ENCODE measurements around the gene P4HA3. TPM values are rescaled to one million over a fixed set of nuclear protein-coding genes. Genes with fewer than 3 reads are reported as not detected.

The P4HA3 gene
- total RNA-seq, 1 experiment from 2014 or later, result 0.91 TPM

DNA sequence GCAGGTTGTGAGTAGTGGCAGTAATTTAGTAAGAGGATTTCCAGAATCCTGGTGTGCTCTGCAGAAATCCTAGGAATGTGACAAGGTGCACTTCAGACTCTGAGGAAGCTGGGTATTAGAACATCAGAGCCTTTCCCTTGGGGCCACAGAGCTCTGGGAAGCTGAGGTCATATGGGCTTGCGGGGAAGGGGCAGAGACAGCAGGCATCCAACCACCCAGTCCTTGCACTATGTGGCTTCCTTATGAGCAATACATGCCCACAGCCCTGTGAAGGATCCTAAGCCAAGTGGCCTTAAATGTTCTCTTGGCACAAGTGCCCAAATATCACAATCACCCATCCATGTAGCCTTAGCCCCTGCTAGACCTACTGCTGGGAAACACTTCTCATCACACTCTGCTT is 46.2 kb downstream of the P4HA3 start:
- Histone ChIP-seq H3K27ac (ENCODE audit: low read depth, low read length) (no peak overlapping the region), H3K9ac (ENCODE audit: low read length) (no peak overlapping the region), H4K20me1 (ENCODE audit: insufficient read depth) (no peaks in the 10 kb centered on the region), H3K79me2 (ENCODE audit: insufficient read depth, low read length) (no peaks in the 10 kb centered on the region), H3K4me3 (replicated peaks in 1 of 2; ENCODE audit: low read depth in 1 of 2, low read length in 2 of 2) (no peak overlapping the region), H3K36me3 (ENCODE audit: control insufficient read depth in 1 of 2, insufficient read depth in 2 of 2, low read length in 2 of 2) (no peaks in the 10 kb centered on the region), H3K9me3 (ENCODE audit: control insufficient read depth in 1 of 2, insufficient read depth in 1 of 2, low read depth in 1 of 2, low read length in 2 of 2) (0 out of 4 replicates have a peak, but pooled peaks cover 0 to 4% of the 10 kb centered on the region in 2 experiments), H3K4me1 (ENCODE audit: control insufficient read depth in 1 of 2, insufficient read depth in 2 of 2, low read length in 2 of 2) (no peaks in the 10 kb centered on the region), H2AFZ (ENCODE audit: low read depth, low read length, poor library complexity, severe bottlenecking) (no peak overlapping the region), H3K9me2 (ENCODE audit: insufficient read depth) (no peaks in the 10 kb centered on the region), H3K27me3 (ENCODE audit: insufficient read depth, low read length) (no peaks in the 10 kb centered on the region), H3K4me2 (ENCODE audit: low read length) (no peak overlapping the region)
- no TSS peak for BruUV-seq (replicated peaks)
- ChIA-PET POLR2A (no interaction called here), RAD21 (ENCODE audit: low non-redundant PET in 1 of 2, low total read pairs in 2 of 2, uncharacterized antibody in 2 of 2, unreplicated experiment in 2 of 2) (no interaction called here), CTCF (interaction anchor here (1.1 kb wide), 1 partner anchor 10 kb away, joined by 3 read pairs; no protein-coding TSS in a partner anchor)
- intact Hi-C loops (cut with micrococcal nuclease), result no loop called here
- DNase-seq (ENCODE audit: low read depth, low spot score) (no peak), ATAC-seq (no peak)
- TF ChIP-seq JUND (IDR thresholded peaks at IDR 0.05) (no peak), EZH2phosphoT487 (IDR thresholded peaks at IDR 0.05; ENCODE audit: borderline replicate concordance) (no peak), SIN3A (IDR thresholded peaks at IDR 0.05; ENCODE audit: low read depth) (no peak), SP1 (IDR thresholded peaks at IDR 0.05; ENCODE audit: low read depth) (no peak), ZFX (IDR thresholded peaks at IDR 0.05) (no peak), TCF7L2 (IDR thresholded peaks at IDR 0.05; ENCODE audit: borderline replicate concordance, extremely low read depth, insufficient read depth, insufficient read length) (no peak), ZBTB33 (IDR thresholded peaks at IDR 0.05; ENCODE audit: extremely low read depth, insufficient replicate concordance, low read length) (no peak)

- H3K4me3 ChIP-seq (replicated peaks in 1 of 2; ENCODE audit: low read depth in 1 of 2, low read length in 2 of 2), result no peak overlapping the region
- no peak for ATAC-seq
- H3K9me3 ChIP-seq (ENCODE audit: control insufficient read depth in 1 of 2, insufficient read depth in 1 of 2, low read depth in 1 of 2, low read length in 2 of 2), result 0 out of 4 replicates have a peak, but pooled peaks cover 0 to 4% of the 10 kb centered on the region in 2 experiments
- no peaks in the 10 kb centered on the region for H3K4me1 ChIP-seq (ENCODE audit: control insufficient read depth in 1 of 2, insufficient read depth in 2 of 2, low read length in 2 of 2)
- DNase-seq (ENCODE audit: low read depth, low spot score), result no peak
- no peaks in the 10 kb centered on the region for H3K9me2 ChIP-seq (ENCODE audit: insufficient read depth)
- CTCF ChIA-PET, result no interaction called here
- H3K27me3 ChIP-seq (ENCODE audit: insufficient read depth, low read length), result no peaks in the 10 kb centered on the region
- RAD21 ChIA-PET (ENCODE audit: low non-redundant PET in 1 of 2, low total read pairs in 2 of 2, uncharacterized antibody in 2 of 2, unreplicated experiment in 2 of 2), result no interaction called here
- BruUV-seq (replicated peaks), result no TSS peak
- H2AFZ ChIP-seq (ENCODE audit: low read depth, low read length, poor library complexity, severe bottlenecking), result no peak overlapping the region
- H3K9ac ChIP-seq (ENCODE audit: low read length), result no peak overlapping the region
- TF ChIP-seq EZH2 (IDR thresholded peaks at IDR 0.05) (no peak), MAX (IDR thresholded peaks at IDR 0.05) (no peak), ATF3 (IDR thresholded peaks at IDR 0.05) (no peak), ZNF274 (IDR thresholded peaks at IDR 0.05; ENCODE audit: low read depth, low read length) (no peak)
- no peaks in the 10 kb centered on the region for H3K36me3 ChIP-seq (ENCODE audit: control insufficient read depth in 1 of 2, insufficient read depth in 2 of 2, low read length in 2 of 2)
- intact Hi-C loops (cut with micrococcal nuclease), result no loop called here
- POLR2A ChIA-PET, result no interaction called here
- H3K27ac ChIP-seq (ENCODE audit: low read depth, low read length), result no peak overlapping the region
- H3K4me2 ChIP-seq (ENCODE audit: low read length), result no peak overlapping the region
- no peaks in the 10 kb centered on the region for H4K20me1 ChIP-seq (ENCODE audit: insufficient read depth)
- no peaks in the 10 kb centered on the region for H3K79me2 ChIP-seq (ENCODE audit: insufficient read depth, low read length)
Observed at GRCh38 chr11:74262725-74263124, 48.7 kb downstream of the P4HA3 start.
